ENCODE measurements around the gene TBC1D24.
"Not testable (repeated sequence)": the region's sequence is repeated elsewhere in the genome, so short reads cannot be mapped to it uniquely, and the experiment has no call there.

TBC1D24 gene

GRCh38 chr16:2474877-2475412 lies at the start of gene TBC1D24:
Gene TBC1D24, plus strand, starts transcription at chr16:2475127. Its CDS starts 21,022 bp downstream, at chr16:2496149.
- peak; percentile 77 for DNase-seq (ENCODE audit: low read depth)

GRCh38 chr16:2425825-2426430 lies 49.0 kb upstream of the TBC1D24 start:
- no peak for DNase-seq (ENCODE audit: low read depth)

- DNase-seq (ENCODE audit: low read depth), result no peak
Measured at GRCh38 chr16:2426941-2427361, 48.0 kb upstream of the TBC1D24 start.

GRCh38 chr16:2427526-2427925 lies 47.4 kb upstream of the TBC1D24 start:
- DNase-seq (ENCODE audit: low read depth), result no peak

GRCh38 chr16:2428051-2428783 lies 46.7 kb upstream of the TBC1D24 start:
- no peak for DNase-seq (ENCODE audit: low read depth)

GRCh38 chr16:2428784-2429033 lies 46.2 kb upstream of the TBC1D24 start:
- DNase-seq (ENCODE audit: low read depth), result no peak

GRCh38 chr16:2429034-2429770 lies 45.7 kb upstream of the TBC1D24 start, which contains the start of gene CCNF:
Gene CCNF, plus strand, starts transcription at chr16:2429447. Its CDS starts 35 bp downstream, at chr16:2429482.
- peak; percentile 97 for DNase-seq (ENCODE audit: low read depth)

GRCh38 chr16:2429771-2430663 lies 44.9 kb upstream of the TBC1D24 start:
- no peak for DNase-seq (ENCODE audit: low read depth)

GRCh38 chr16:2432286-2432685 lies 42.6 kb upstream of the TBC1D24 start:
- DNase-seq (ENCODE audit: low read depth), result no peak

- no peak for DNase-seq (ENCODE audit: low read depth)
Measured at GRCh38 chr16:2432801-2433505, 42.0 kb upstream of the TBC1D24 start.

GRCh38 chr16:2435236-2435635 lies 39.7 kb upstream of the TBC1D24 start:
- DNase-seq (ENCODE audit: low read depth), result not testable (repeated sequence)

GRCh38 chr16:2436110-2436509 lies 38.8 kb upstream of the TBC1D24 start:
- DNase-seq (ENCODE audit: low read depth), result no peak

GRCh38 chr16:2437032-2437790 lies 37.7 kb upstream of the TBC1D24 start:
- DNase-seq (ENCODE audit: low read depth), result no peak

GRCh38 chr16:2438121-2438520 lies 36.8 kb upstream of the TBC1D24 start:
- no peak for DNase-seq (ENCODE audit: low read depth)

GRCh38 chr16:2439598-2439997 lies 35.3 kb upstream of the TBC1D24 start:
- no peak for DNase-seq (ENCODE audit: low read depth)

- DNase-seq (ENCODE audit: low read depth), result not testable (repeated sequence)
Measured at GRCh38 chr16:2441143-2441804, 33.7 kb upstream of the TBC1D24 start.

GRCh38 chr16:2443555-2443954 lies 31.4 kb upstream of the TBC1D24 start:
- no peak for DNase-seq (ENCODE audit: low read depth)

- DNase-seq (ENCODE audit: low read depth), result no peak
Measured at GRCh38 chr16:2447920-2448583, 26.9 kb upstream of the TBC1D24 start.

- DNase-seq (ENCODE audit: low read depth), result no peak
Measured at GRCh38 chr16:2449118-2449517, 25.8 kb upstream of the TBC1D24 start.

Measured in stimulated activated CD8-positive, alpha-beta memory T cell treated with anti-CD3 and anti-CD28 coated beads, Interleukin-4, amount 100 ng/mL, for 24 hours (primary cell).